Germinal center (tissue), 1 donor: ENCODE results near the gene HERPUD2.
A peak's percentile ranks its signal among the peaks of the same experiment; 100 is the strongest.

Experiments used
- DNase-seq: peaks from one replicate; pipeline ENCODE4 v3.0.0; 2012; ENCODE audit warnings: mixed read lengths, low spot score

Gene HERPUD2, protein sequence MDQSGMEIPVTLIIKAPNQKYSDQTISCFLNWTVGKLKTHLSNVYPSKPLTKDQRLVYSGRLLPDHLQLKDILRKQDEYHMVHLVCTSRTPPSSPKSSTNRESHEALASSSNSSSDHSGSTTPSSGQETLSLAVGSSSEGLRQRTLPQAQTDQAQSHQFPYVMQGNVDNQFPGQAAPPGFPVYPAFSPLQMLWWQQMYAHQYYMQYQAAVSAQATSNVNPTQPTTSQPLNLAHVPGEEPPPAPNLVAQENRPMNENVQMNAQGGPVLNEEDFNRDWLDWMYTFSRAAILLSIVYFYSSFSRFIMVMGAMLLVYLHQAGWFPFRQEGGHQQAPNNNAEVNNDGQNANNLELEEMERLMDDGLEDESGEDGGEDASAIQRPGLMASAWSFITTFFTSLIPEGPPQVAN

GRCh38 chr7:35694784-35695472, at the start of gene HERPUD2:
Gene HERPUD2 (minus strand): TSS chr7:35695135. CDS start chr7:35694330, 805 bp downstream.
- DNase-seq, result peak; percentile 92

DNA sequence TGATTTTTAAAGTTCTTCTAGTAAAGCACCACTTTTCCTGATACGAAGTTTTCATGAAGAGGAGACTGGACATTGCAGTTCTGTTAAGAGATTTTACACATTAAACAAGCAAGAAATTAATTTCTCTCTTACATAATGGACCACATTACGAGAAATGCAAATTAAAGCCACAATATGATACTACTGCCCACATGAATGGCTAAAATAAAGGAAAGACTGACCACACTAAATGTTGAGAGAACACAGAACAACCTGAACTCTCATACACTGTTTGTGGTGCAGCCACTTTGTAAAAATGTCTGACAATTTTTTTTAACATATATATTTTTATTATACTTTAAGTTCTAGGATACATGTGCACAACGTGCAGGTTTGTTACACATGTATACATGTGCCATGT, 44.0 kb upstream of the HERPUD2 start:
- no peak for DNase-seq

GRCh38 chr7:35736725-35737124, 41.8 kb upstream of the HERPUD2 start:
- DNase-seq, result no peak

DNA sequence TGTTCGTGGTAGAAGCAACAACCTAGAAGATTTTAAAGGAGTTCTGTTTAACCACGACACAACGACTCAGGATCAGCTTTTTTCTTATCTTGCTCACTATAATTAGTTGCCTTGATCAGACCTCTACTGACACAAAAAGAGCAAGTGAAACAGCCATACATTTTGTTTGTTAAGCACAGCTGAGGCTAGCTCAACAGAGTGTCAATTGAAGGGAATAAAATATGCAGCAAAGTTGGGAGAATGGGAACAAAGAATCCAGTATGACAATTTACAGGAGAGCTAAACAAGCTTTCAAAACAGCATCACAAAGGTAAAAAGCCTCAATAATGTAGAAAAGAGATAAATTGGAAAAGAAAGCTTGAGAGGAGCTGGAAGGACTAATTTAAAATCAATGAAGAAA, 40.5 kb upstream of the HERPUD2 start:
- DNase-seq, result no peak

DNA sequence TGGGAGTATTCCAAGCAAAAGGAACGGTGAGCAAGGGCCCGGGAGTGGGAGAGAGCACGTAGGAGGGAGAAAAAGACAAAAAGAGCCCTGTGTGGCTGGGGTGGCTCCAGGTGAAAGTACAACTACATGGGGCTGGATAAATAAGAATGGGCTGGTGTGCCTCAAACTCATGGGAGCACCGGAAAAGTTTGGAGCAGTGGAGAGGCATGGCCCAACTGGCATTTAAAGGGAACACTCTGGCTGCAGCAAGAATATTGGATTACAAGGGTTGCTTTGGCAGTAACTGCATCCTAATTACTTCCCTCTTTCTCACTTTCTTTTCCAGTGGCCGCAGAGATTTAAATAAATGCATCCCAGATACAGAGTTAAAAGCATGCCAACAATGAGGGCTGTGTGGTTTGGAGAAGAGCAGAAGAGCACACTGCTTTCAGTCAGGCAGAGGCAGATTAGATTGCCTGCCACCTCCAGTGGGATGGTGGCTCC, 39.1 kb upstream of the HERPUD2 start:
- DNase-seq, result no peak

GRCh38 chr7:35731349-35731748, 36.4 kb upstream of the HERPUD2 start:
- no peak for DNase-seq

DNA sequence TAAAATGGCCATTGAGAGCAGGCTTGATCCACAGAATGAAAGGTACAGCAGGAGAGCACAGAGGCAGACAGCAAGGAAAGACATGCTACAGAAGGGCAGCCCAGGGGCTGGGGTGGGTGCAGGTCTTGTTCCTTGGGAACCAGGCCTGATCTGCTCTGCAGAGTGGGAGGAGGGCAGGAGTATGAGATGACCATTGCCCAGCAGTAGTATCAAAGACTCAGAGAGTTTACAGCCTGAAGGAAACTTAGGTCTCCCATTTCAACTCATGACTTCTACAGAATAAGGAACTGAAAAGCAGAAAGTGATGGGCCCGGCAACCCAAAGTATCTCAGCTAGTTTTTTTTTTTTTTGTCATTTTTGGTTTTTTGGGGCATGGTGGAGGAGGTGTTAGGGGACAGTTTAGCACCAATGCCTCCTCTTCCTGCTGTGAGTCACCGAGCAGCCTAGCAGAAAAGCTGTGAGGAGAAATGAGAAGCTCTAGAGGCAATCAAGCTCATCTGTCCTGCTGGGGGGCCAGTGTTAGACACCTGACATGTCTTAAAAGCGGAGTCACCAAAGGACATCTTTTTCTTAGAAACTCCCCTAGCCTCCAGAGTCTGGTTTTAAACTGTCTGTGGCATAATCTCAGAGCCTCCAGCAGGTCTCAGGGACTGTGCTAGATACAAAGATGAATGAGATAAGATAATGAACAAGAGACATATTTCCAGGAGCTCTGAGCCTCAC, 34.3 kb upstream of the HERPUD2 start:
- DNase-seq, result peak; percentile 66

GRCh38 chr7:35728412-35729060, 33.6 kb upstream of the HERPUD2 start:
- DNase-seq, result no peak

- peak; percentile 11 for DNase-seq
Measured at GRCh38 chr7:35727571-35727970, 32.6 kb upstream of the HERPUD2 start.

DNA sequence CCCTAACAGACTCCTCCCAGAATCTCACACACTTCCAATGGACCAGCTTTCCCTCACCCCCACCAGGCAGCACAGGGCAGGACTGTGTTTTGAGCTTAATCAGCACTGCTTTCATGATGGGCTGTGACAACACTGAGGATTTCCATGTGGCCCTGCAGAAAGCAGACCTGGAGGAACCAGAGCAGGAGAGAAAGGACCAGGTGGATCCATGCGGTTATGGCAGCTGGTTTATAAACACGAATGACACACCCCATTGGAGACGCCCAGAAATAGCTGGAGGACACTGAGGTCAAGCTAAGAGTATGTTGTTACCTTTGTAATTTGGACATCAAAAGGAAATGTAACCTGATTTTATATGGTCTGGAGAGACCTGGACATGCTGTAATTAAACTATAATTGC, 31.7 kb upstream of the HERPUD2 start:
- no peak for DNase-seq

GRCh38 chr7:35725280-35725680, 30.3 kb upstream of the HERPUD2 start:
- DNase-seq, result peak; percentile 54

DNA sequence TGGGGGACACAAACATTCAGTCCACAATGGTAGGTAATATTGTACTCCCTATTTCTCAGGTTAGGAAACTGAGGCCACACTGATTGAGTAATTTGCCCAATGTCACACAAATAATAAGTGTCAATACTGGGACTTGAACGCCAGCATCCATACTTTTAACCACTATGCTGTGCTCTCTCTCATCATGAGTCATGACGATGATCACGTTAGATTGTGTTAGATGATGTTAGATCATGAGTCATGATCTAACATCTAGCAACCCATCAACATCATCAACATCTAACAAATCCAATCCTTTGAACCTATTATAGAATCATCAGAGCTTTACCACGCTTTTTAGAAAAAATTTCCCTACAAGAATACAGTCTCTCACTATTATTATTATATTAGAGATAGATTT, 28.1 kb upstream of the HERPUD2 start:
- DNase-seq, result no peak

GRCh38 chr7:35722054-35722849, 27.3 kb upstream of the HERPUD2 start:
- peak; percentile 25 for DNase-seq

GRCh38 chr7:35721288-35721687, 26.4 kb upstream of the HERPUD2 start:
- no peak for DNase-seq

GRCh38 chr7:35720849-35721248, 25.9 kb upstream of the HERPUD2 start:
- DNase-seq, result no peak

GRCh38 chr7:35720032-35720431, 25.1 kb upstream of the HERPUD2 start:
- DNase-seq, result no peak

DNA sequence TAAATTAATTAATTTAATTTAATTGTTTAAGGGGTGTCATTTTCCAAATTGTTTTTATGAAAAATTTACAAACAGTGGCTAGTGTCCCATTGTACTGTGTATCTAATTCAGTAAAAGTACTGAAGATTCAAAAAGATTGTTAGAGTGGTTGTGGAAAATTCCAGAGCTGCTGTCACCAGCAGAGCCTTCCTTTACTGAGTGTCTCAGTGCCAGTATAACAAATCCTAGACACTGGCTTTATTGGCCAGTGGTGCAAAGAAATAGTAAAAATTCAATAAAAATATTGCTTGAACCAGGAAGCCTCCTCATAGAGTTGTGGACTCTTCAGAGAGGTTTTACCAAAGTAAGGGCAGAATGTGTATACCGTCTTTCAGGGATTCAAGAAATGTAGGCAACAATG, 23.1 kb upstream of the HERPUD2 start:
- no peak for DNase-seq

GRCh38 chr7:35717516-35717915, 22.6 kb upstream of the HERPUD2 start:
- no peak for DNase-seq

DNA sequence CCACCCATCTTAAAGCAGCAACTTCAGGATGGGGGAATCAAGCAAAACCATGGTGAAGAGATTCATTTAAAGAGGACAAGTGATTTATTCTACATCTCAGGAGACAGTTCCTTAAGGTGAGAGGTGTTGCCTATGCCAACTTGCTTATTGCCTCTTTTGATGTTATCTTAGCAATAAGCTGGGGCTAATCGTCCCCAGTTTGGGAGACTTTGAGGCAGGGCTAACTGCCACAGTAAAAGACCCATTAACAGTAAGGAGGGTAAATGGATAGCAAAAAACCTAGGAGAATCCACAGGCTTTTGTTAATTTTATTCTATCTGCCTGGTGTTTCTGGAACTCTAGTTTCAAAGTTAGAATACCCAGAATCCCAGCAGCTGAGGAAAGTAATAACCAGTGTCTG, 22.1 kb upstream of the HERPUD2 start:
- no peak for DNase-seq

DNA sequence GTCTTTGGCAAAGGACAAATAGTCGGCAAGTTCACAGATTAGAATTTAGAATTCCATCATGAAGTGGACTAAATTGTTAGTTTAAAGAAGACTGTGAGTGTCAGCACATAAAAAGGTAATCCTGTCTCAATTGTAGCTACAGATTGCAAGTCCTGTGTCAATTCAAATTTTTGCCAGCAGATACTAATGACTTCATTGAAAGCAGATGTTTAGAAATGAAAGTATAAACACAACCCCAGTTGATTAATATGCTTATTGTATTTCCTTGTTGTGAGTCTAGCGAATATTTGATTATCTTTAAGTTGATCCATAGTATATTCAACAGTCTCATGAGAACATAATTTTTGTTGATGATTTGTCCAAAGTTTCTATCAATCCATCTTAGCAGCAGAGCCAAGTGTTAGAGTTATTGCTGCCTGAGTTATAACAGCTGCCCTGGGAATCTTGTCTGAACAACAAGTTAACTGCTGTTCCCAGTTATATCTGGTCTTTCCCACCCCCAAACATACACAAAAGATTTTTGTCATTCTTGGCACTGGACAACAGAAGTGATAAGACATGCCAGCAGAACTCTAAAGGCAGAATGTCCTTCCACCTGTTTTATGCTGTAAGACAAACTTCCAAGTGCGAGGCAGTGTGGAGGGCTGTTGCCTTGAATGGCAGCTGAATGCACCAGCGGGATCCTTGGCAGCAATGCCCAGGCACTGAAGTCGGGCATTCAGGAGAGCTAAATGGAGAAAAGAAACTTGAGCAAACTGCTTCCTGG, 21.3 kb upstream of the HERPUD2 start:
- no peak for DNase-seq

DNA sequence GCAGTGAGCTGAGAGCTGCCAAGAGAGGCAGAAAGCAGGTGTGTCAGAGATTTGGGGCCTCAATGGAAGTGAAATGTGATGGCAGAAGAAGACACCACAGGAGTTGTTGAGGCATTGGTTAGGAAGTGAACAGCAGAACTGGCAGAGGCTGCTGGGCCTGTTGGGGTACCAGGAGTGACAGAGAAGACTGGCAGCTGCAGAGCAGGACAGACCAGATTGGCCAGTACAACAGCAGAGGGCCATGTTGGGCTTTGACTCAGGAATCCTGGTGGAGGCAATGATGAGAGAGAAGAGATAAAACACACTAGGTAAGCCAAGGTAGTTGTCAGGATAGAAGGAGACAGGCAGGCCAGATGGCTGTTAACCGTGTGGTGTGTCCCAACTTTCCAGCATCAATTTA, 19.9 kb upstream of the HERPUD2 start:
- DNase-seq, result no peak
